H1 (cell line): ENCODE results near the gene ELL. TPM values are rescaled to one million over a fixed set of nuclear protein-coding genes. Genes with fewer than 3 reads are reported as not detected.

Source experiments
- MAFK ChIP-seq: IDR thresholded peaks from 2 replicates; pipeline ENCODE4 v1.6.1; 2012; ENCODE audit warnings: low read depth, mild to moderate bottlenecking, improper control_type of control experiment, low read length
- polyA plus RNA-seq, 7 experiments: library from polyadenylated mRNA; depleted of rRNA in 3 of 7; stranded (reverse) in 5 of 7; unstranded in 2 of 7; fragments of >200 nt in 5 of 7; fragments of 200-250 nt in 2 of 7; gene quantifications; 1 replicate in 5 of 7; 2 replicates in 1 of 7; 4 replicates in 1 of 7; pipeline versions ENCODE4 v1.2.1 to v1.2.3, GENCODE V29; 2011 to 2013; ENCODE audit warnings: missing spikeins in 2 of 7, mixed read lengths in 2 of 7
- total RNA-seq: library from RNA; stranded (reverse); fragmentation: NEBNext Ultra II Directional; extraction: Animal tissue kit (Norgen Biotek cat#: 25700); gene quantifications from 2 replicates; pipeline ENCODE4 v1.2.1, GENCODE V29; 2021

ELL gene
- total and polyA plus RNA-seq, 2 of the 8 experiments (the other 6 are each of a cell fraction or from before 2014, with no cell fraction given), result 5.2 to 10.5 TPM

DNA sequence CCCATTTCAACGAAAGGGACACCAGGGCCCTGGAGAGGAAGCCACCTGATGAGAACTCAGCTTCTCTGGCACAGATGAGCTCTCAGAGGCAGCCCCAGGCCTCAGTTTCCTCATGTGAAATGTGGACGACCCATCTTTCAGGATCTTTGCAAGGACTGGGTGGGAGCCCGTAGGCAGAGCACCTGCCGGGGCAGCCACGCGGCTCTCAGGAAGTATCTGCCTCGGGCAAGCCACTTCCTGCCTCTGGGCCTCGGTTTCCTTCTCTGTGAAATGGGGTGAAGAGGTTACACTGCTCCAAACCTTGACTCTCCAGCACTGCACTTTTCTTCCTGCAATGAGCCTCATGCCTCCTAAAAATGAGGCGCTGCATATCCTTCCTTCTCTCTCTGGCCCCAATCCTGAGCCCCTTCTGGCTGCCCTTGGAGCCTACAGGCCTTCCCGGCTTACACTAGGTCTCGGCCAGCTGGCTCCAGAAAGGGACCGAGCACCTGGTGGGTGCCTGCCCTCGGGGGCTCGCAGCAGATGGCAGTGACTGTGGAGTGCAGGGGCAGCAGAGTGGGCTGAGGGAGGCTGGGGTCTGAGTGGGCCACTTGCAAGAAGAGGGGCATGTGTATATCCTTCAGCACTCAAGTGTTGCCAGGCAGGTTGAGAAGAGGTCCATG, 99.2 kb downstream of the ELL start (continued):
- no peak for TF ChIP-seq MAFK
- TF ChIP-seq, all 59 proteins: peak for 0
